Stimulated activated CD8-positive, alpha-beta memory T cell treated with anti-CD3 and anti-CD28 coated beads, Interleukin-4, amount 100 ng/mL, for 48 hours (primary cell): ENCODE results near the gene FASN.
"Not testable (repeated sequence)": the region's sequence is repeated elsewhere in the genome, so short reads cannot be mapped to it uniquely, and the experiment has no call there.

Experiments used
- DNase-seq: peaks from one replicate; pipeline ENCODE4 v3.0.0-alpha.2; 2020

Gene FASN

GRCh38 chr17:82098169-82098938 lies at the start of gene FASN:
Gene FASN, minus strand, starts transcription at chr17:82098236. Its CDS starts 1,791 bp downstream, at chr17:82096445.
- peak; percentile 95 for DNase-seq

GRCh38 chr17:82146663-82147654 lies 48.9 kb upstream of the FASN start:
- DNase-seq: no peak

- no peak for DNase-seq
These were observed 47.6 kb upstream of the FASN start for GRCh38 chr17:82145550-82146155.

DNA sequence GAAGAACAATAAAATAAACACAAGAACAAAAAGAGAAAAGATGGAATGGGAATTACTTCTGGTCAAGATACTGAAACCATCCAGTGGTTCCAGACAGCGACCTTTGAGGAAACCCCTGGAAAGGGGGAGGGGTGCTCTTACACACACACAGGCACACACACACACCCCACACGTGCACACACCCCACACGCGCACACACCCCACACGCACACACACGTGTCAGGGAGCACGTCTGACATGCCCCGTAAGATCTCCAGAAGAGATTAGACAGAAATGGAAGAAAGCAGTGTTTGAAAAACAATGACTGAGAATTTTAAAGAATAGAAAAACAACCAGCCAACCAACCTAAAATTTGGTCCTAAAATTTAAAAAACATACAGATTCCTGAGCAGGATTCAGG lies 45.3 kb upstream of the FASN start:
- DNase-seq: no peak

- not testable (repeated sequence) for DNase-seq
These were observed 41.9 kb upstream of the FASN start for GRCh38 chr17:82139961-82140360.

DNA sequence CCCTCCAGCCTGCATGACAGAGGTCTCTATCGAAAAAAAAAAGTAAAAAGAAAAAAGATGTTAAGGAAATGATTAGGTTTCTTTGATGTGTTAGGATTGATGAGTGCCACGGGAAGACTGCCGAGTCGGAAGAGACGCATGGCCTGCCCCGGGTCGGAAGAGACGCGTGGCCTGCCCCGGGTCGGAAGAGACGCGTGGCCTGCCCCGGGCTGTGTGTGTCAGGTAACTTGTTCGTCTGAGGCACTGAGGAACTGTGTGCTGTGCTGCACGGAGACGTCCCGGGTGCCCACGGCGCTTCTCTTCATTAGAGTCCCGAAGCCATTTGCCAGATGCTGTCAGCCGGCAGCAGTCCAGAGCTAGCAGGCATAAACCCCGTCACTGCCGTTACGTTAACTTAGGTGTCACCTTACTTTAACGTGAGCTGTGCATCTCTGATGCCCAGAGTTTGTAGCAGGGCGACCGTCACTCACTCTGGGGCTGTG lies 40.5 kb upstream of the FASN start:
- no peak for DNase-seq

- DNase-seq: no peak
These were observed 36.1 kb upstream of the FASN start for GRCh38 chr17:82134101-82134500.

GRCh38 chr17:82133166-82133953 lies 35.3 kb upstream of the FASN start:
- DNase-seq: not testable (repeated sequence)

- DNase-seq: no peak
These were observed 31.1 kb upstream of the FASN start for GRCh38 chr17:82129095-82129494.

DNA sequence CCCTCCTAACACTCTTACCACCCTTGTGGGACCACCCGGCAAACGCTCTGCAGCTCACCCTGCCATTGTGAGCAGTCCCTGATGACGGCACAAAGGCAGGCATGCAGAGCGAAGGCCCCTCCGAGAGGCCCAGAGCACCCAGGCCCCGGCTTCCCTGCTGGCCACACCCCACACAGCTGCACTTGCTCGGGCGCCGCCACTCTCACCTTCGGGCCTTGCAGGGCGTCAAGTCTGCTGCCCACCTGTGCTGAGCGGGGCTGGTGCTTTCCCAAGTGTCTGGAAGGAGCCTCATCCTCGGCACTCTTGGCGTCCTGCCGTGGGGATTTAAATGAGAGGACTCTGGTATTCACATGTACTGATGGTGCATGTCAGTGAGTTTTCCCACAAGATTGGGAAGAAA lies 30.3 kb upstream of the FASN start:
- DNase-seq: no peak

DNA sequence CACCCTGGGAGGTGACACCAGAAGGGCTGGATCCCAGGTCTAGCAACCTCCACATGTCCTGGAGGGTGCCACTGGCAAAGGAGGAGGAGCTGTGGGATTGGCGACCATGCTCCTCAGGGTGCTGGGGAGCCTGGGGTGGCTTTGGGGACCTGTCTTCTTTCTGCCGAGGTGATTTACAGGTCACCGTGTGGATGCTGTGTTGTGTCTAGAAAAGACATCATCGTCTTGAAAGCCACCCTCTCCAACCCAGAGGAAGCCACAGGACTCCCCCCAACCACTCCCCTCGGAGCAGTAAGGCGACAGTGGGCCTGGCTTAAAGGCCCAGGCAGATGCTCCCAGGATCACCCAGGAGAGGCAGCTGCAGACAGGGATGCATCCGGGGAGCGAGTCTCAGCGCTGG lies 29.7 kb upstream of the FASN start:
- no peak for DNase-seq

- DNase-seq: no peak
These were observed 29.2 kb upstream of the FASN start for GRCh38 chr17:82127315-82127595.

GRCh38 chr17:82126556-82127314 lies 28.7 kb upstream of the FASN start:
- peak; percentile 71 for DNase-seq

DNA sequence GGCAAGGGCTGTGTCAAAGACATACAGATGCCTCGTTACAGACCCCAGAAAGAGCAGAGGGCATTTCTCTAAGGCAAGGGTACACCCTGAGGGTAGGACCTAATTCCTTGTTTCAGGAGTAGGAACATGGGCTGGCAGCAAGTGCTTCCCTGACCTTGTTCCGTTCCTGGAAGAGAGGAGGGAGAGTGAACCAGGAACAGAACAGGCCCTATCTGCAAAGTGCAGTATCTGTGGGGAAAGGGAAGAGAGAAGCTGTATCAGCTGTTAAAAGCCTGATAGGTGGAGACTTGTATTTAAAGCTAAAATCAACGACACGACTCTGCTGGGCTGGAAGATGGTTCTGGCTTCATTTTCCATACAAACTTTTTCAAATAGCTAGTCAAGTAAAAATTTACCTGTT lies 26.1 kb upstream of the FASN start:
- DNase-seq: no peak

GRCh38 chr17:82121660-82122629 lies 23.9 kb upstream of the FASN start:
- DNase-seq: no peak

DNA sequence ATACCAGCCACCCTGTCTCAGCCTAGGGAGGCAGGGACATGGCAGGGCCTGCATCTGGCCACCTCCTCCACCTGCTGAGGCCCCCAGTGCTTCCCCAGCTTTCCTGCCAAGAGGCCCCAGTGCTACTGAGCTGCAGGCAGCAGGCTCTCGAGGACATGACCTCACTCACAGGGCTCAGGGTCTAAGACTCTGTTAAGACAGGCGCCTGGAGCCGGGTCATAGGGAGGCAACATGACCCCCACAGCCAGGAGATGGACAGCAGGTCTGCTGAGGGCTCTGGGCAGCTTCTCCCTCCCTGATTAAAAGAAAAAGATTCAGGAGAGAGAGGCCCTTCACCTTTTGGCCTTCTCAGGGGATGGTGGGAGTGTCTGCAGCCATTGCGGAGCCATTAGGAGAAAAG lies 23.2 kb upstream of the FASN start:
- no peak for DNase-seq

DNA sequence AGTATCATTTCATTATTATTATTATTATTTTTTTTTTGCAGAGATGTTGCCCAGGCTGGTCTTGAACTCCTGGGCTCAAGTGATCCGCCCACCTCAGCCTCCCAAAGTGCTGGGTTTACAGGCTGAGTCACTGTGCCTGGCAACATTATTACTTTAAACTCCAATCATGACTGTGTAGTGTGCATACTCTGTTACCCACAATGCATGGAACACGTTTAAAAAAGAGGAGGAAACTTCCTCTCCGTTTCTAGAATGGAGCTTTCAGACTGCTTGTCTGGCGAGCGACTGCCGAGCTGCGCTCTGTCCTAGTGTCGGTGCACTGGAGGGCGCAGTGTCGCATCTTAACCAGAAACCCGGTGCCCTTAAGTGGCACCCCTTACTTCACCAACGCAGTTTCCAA lies 22.1 kb upstream of the FASN start:
- no peak for DNase-seq

DNA sequence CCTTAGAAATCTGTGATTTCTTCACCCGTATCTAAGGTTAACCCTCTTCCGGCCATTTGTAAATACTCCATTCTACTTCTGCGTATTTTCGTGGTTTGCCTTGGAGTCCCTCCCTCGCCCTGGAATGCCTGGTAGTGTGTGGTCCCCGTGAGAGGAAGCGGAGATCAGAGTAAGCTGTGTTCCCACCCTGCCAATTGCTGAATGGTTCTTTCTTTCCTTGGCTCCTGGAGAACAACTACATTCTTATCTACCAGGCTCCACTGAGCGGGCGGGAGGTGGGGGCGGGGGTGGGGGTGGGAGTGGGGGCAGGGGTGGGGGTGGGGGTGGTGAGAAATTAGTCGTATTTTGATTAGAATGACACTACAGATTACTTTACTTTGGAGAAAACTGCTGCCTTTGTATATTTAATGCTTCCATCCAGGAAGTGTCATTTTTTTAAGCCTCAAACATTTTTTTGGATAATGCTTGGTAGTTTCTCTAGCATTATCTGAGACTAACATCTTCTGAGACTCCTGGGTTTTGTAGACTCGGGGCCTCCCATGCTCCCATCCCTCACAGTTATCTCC lies 20.9 kb upstream of the FASN start:
- DNase-seq: no peak

DNA sequence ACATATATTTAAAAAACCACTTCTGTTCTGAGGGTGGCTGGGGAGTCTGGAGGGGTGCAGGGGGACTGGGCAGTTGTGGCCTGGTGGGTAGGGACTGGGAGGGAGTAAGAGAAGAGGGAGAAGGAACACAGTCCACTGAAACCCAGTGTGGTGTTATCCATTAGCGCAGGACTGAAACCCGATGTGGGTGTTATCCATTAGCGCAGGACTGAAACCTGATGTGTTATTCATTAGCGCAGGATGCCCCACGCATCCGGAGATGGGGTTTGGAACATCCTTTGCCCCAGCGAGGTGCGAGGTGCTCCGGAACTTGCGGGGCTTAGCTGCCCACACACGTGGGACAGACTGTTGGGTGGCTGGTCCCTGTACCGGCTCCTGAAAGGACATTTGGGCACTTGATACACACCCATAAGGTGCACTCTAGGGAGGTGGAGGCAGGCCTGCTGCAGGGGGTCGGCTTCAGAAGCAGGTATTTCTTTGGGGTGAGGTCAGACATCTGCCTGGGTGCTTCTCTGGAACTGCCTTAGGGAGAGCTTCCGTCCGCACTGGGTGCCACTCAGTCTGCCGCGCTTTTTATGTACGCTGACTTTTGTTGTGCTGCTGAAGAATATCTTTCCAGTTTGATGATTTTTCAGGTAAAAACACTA lies 20.3 kb upstream of the FASN start:
- no peak for DNase-seq
